WERI-Rb-1 (cell line): ENCODE results near the gene IPPK.

Experiments used
- DNase-seq: peaks from one replicate; pipeline ENCODE4 v3.0.0-alpha.2; 2020
- H3K27ac ChIP-seq: fragments of 250-450 bp; sonication (Bioruptor Pico); 2 replicates; pipeline ENCODE4 v1.5.1; 2020; ENCODE audit warnings: mild to moderate bottlenecking, moderate library complexity
- H3K27me3 ChIP-seq: fragments of 250-450 bp; sonication (Bioruptor Pico); 2 replicates; pipeline ENCODE4 v1.5.1; 2021; ENCODE audit warnings: mild to moderate bottlenecking, low read depth, moderate library complexity; ENCODE audit not compliant: insufficient read depth, severe bottlenecking
- H3K36me3 ChIP-seq: fragments of 250-450 bp; sonication (Bioruptor Pico); 2 replicates; pipeline ENCODE4 v1.5.1; 2020; ENCODE audit warnings: mild to moderate bottlenecking, moderate library complexity
- H3K4me3 ChIP-seq: 2 replicates; pipeline ENCODE4 v1.5.1; 2011; ENCODE audit warnings: low read depth, mild to moderate bottlenecking, control low read depth, low read length
- H3K9me3 ChIP-seq: fragments of 250-450 bp; sonication (Bioruptor Pico); 2 replicates; pipeline ENCODE4 v1.5.1; 2021; ENCODE audit warnings: mild to moderate bottlenecking, moderate library complexity; ENCODE audit not compliant: severe bottlenecking
- TF ChIP-seq, protein P1 (sequence below): IDR thresholded peaks from 2 replicates; pipeline ENCODE4 v1.5.1; 2011; ENCODE audit warnings: low read depth, mild to moderate bottlenecking, control low read depth, inconsistent platforms, low read length

The IPPK gene

DNA sequence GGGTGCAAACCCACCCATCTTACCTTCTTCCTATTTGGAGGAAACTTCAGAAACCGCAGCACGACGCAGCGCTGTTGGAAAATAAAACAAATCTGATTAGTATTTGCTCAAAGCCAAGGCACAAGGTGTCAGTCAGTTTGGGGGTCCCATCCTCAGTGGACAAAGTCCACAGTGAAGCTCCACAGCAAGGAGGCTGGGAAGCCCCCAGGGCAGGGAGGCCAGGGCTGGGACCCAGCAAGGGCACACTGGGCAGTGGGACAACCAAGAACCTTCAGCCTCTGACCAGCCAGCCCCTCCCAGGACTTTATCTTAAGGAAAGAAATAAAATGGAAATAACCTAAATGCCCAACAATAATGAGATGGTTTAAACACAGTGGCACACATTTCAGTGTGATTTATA, 11.3 kb downstream of the IPPK start:
- TF ChIP-seq, protein P1, sequence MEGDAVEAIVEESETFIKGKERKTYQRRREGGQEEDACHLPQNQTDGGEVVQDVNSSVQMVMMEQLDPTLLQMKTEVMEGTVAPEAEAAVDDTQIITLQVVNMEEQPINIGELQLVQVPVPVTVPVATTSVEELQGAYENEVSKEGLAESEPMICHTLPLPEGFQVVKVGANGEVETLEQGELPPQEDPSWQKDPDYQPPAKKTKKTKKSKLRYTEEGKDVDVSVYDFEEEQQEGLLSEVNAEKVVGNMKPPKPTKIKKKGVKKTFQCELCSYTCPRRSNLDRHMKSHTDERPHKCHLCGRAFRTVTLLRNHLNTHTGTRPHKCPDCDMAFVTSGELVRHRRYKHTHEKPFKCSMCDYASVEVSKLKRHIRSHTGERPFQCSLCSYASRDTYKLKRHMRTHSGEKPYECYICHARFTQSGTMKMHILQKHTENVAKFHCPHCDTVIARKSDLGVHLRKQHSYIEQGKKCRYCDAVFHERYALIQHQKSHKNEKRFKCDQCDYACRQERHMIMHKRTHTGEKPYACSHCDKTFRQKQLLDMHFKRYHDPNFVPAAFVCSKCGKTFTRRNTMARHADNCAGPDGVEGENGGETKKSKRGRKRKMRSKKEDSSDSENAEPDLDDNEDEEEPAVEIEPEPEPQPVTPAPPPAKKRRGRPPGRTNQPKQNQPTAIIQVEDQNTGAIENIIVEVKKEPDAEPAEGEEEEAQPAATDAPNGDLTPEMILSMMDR = no peak
- Histone ChIP-seq H3K9me3 (no peaks in the 10 kb centered on the region), H3K4me3 (no peak overlapping the region), H3K36me3 (peaks cover 18% of the 10 kb centered on the region), H3K27me3 (no peaks in the 10 kb centered on the region), H3K27ac (no peak overlapping the region)
- no peak for DNase-seq

DNA sequence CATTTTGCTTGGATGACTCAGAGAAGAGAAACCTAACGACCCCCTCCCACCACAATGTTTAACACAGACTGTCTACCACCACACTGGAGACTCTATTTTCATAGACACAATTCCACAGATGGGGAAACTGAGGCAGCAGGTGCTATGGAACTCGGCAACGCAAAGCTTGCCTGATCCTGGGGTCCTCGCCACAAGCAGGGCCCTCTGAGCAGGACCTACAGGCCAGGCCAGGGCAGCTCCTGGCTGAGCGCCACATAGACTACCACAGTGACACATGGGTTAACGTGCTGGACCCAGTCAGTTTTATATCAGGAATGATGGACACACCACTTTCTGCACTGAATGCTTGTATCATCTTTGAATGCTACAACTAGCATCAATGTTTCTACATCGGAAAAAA, 11.8 kb downstream of the IPPK start:
- no peak overlapping the region for H3K4me3 ChIP-seq
- H3K9me3 ChIP-seq = no peaks in the 10 kb centered on the region
- H3K27me3 ChIP-seq = no peaks in the 10 kb centered on the region
- peaks cover 18% of the 10 kb centered on the region for H3K36me3 ChIP-seq
- TF ChIP-seq, protein P1 = no peak
- DNase-seq = no peak
- no peak overlapping the region for H3K27ac ChIP-seq

DNA sequence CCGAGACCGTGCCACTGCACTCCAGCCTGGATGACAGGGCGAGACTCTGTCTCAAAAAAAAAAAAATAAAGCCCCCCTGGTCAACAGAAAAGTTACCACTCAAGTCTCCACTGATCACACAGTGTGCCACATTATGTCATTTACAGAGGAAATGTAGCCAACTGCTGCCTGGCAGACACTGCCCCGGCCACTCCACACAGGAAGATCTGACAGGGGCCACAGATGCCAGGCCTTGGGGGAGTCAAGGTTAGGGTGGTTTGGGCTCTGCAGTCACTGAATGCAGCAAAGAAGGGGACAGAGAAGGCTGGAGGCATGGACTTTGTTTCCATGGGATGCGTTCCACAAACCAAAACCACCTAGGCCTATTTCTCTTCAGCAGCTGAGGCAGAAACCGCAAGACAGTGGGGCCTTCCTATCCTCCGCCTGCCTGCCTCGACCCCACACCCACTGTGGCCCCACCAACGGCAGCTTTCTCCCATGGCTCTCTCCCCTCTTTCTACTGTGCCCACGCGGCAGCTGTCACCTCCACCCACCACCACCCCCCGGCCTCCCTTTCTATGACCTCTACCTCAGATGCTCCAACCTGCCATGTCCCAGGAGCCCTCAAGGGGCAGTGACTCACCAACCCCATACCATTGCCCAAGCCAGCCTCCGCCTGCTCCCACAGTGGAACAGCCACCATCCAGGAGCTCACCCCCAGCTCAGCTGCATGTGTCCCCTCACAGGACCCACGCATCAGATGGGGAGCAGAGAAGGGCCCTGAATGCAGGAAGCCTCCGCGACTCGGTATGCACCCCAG, 12.4 kb downstream of the IPPK start:
- Histone ChIP-seq H3K27me3 (no peaks in the 10 kb centered on the region), H3K36me3 (peaks cover 18% of the 10 kb centered on the region), H3K27ac (no peak overlapping the region), H3K9me3 (no peaks in the 10 kb centered on the region), H3K4me3 (no peak overlapping the region)
- TF ChIP-seq, protein P1 = peak; percentile 12; the same call in 1 of the 2 replicates
- peak; percentile 15 for DNase-seq

DNA sequence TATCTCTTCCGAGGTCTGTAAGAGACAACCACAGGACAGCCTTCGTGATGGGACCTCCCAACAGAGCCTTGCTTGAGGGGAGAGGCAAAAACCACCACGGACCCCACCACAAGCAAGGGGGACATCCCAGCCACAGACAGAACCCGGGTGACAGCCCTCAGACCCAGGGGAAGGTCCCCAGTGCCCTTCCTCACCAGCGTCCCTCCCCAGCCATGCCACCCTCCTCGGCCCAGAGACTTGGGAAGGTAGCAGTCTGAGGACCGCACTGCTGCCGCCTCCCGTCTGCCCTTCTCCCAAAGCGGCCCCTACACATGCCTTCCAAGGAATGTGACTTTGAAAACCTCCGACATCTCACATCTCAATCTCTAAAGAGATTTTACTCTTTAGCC, 13.4 kb downstream of the IPPK start:
- Histone ChIP-seq H3K27me3 (no peaks in the 10 kb centered on the region), H3K36me3 (peaks cover 22% of the 10 kb centered on the region), H3K9me3 (no peaks in the 10 kb centered on the region), H3K4me3 (no peak overlapping the region), H3K27ac (no peak overlapping the region)
- no peak for DNase-seq
- TF ChIP-seq, protein P1 = no peak

DNA sequence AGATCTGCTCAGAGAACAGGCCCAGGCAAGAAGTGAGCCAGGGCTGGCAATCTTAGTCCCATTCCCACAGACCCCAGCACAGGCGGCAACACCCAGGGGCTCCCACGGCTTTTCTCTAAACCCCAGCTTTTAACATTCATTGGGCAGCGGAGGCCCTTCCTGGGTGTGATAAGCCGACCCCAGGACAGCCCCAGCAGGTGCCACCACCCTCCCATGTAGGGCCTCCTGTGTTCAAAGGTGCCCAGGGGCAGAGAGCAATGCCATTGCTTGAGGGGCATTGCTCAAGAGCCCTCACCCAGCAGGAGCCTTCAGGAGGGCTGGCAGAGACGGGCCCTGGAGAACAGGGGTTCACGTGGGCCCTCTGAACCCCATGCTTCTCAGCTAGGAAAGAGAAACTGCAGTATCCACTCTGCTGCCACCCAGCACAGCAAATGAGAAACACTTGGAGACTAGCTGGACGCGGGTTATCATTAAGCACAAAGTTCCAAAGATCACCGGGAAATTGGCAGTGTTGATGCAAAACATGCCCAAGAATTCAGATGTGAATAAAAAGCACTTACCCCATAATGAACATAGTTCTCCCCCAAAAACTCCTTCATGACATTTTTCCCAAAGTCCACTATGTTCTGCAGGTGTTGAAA, 13.9 kb downstream of the IPPK start:
- H3K27ac ChIP-seq = no peak overlapping the region
- H3K9me3 ChIP-seq = no peaks in the 10 kb centered on the region
- DNase-seq = no peak
- TF ChIP-seq, protein P1 = no peak
- no peak overlapping the region for H3K4me3 ChIP-seq
- peaks cover 24% of the 10 kb centered on the region for H3K36me3 ChIP-seq
- no peaks in the 10 kb centered on the region for H3K27me3 ChIP-seq
